Measurements from ENCODE around the gene COMT.

The COMT gene

DNA sequence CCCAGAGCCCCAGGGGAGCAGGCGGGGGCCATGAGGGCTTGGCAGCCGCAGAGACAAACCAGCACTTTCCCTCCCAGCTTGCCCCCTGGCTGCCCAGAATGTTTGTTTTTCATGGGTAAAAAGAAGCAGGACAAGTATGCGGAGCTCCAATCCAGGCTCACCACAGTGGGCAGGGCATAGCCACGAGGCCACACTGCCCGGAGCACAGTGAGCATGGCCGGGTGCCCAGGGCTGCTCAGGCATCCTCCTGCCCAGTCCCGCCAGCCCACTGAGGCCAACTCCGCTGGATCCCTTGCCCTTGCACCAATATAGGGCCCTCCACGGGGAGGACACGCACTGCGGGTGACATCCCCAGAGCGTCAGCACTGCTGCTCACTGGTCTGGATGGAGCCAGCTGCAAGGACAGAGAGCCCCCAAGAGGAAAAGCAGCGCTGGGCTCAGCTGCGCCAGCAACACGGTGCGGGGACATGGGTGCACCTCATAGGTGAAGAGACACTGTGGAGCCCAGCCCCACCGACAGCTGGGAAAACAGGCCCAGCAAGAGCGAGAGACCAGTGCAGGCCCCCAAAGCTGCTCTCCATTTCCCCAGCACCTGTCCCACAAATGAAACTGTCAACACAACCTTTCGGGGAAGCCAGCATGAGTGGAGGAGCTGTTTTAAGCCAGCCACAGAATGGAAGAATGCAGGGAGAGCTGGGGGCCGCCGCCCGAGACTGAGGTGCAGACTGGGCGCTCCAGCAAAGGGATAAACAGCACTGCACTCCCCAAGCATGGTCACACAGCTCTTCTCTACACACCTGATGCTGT, 50.3 kb downstream of the COMT start:
- TF ChIP-seq, protein P1, sequence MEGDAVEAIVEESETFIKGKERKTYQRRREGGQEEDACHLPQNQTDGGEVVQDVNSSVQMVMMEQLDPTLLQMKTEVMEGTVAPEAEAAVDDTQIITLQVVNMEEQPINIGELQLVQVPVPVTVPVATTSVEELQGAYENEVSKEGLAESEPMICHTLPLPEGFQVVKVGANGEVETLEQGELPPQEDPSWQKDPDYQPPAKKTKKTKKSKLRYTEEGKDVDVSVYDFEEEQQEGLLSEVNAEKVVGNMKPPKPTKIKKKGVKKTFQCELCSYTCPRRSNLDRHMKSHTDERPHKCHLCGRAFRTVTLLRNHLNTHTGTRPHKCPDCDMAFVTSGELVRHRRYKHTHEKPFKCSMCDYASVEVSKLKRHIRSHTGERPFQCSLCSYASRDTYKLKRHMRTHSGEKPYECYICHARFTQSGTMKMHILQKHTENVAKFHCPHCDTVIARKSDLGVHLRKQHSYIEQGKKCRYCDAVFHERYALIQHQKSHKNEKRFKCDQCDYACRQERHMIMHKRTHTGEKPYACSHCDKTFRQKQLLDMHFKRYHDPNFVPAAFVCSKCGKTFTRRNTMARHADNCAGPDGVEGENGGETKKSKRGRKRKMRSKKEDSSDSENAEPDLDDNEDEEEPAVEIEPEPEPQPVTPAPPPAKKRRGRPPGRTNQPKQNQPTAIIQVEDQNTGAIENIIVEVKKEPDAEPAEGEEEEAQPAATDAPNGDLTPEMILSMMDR (IDR thresholded peaks at IDR 0.05; ENCODE audit: low read depth, low read length, missing control alignments): no peak
- no peak overlapping the region for H3K4me3 ChIP-seq (ENCODE audit: low read depth, low read length)
- no peak for DNase-seq (ENCODE audit: low read depth)

DNA sequence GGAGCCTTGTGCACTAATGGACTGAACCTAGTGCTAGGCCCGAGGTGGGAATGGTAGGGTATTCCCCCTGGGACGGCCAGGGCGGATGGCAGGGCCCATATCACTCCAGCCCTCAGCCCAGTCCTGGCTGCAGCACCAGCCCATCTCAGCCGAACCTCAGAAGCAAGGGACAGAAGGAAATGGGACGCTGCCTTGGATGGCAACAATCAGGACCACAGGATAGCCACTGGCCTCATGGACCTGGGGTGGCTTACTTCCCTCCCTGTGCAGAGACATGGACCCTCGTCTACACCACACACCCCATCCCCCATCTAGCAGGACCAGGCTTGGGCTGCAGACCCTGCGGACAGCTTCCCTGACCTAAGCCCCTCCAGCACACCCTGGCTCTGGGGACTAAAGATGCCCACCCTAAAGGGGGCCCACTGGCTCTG, 50.9 kb downstream of the COMT start:
- no peak for DNase-seq (ENCODE audit: low read depth)
- TF ChIP-seq, protein P1 (IDR thresholded peaks at IDR 0.05; ENCODE audit: low read depth, low read length, missing control alignments): no peak
- no peak overlapping the region for H3K4me3 ChIP-seq (ENCODE audit: low read depth, low read length)

DNA sequence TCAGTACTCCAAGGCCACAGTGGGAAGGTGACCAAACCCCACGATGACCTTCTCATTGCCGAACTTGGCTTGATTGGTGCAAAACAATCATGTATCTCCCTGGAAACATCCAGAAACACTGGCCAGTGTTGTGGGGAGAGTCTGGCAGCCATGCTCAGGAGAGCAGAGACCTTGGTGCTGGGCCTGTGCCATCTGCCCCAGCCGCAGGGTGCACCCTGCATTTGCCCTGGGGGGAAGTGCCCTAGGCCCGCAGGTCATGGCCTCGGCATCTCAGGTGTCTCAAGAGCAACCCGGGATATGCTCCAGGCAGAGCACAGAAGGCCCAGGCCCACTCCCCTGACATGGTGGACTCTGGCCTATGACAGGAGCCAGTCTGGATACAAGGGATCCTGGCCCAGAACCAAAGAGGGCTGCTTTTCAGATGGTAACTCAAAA, 51.4 kb downstream of the COMT start:
- DNase-seq (ENCODE audit: low read depth): no peak
- no peak overlapping the region for H3K4me3 ChIP-seq (ENCODE audit: low read depth, low read length)
- TF ChIP-seq, protein P1 (IDR thresholded peaks at IDR 0.05; ENCODE audit: low read depth, low read length, missing control alignments): no peak

DNA sequence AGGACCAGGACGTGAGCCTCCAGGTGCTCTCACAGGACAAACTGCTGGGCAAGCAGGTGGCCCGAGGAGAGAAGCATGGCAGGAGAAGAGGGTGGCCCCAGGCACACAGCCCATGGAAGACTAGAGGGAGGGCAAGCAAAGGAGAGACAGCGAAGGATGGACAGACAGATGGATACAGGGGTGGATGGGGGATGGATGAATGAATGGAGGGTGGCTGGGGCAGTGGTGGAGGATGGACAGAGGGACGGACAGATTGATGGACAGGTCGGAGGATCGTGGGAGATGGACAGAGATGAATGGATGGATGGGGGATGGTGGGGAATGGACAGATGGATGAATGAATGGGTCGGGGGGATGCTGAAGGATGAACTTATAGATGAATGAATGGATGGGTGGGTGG, 52.4 kb downstream of the COMT start:
- TF ChIP-seq, protein P1 (IDR thresholded peaks at IDR 0.05; ENCODE audit: low read depth, low read length, missing control alignments): no peak
- no peak for DNase-seq (ENCODE audit: low read depth)
- H3K4me3 ChIP-seq (ENCODE audit: low read depth, low read length): no peak overlapping the region

DNA sequence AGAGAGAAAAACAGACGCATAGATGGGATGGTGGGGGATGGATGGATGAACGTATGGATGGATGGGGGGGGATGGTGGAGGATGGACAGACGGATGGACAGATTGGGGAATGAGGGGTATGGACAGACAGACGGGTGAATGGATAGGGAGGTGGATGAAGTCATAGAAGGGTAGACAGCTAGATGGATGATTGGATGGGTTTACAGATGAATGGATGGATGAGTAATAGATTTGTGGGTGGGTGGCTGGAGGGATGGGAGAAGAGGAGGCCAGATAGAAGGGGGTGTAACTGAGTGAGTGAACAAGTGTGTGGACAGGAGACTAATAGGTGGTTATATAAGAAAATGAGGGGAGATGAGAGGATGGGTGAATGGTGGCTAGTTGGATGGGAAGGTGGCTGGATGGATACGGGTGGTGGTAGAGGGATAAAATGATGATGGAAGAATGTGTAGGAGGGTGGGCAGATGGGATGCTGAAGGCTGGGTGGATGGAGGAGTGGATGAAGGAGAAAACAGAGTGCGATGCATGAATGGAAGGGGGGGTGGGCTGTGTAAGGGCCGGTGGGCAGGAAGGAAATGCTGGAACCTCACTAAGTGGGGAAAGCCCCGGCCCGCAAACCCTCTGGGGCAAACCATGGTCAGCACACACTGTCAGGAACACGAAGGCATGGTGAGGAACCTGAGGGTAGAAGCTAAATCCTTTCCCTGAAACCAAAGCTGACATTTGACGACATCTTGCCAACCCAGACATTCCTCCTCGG, 53.5 kb downstream of the COMT start:
- no peak for DNase-seq (ENCODE audit: low read depth)
- TF ChIP-seq, protein P1 (IDR thresholded peaks at IDR 0.05; ENCODE audit: low read depth, low read length, missing control alignments): no peak
- no peak overlapping the region for H3K4me3 ChIP-seq (ENCODE audit: low read depth, low read length)

DNA sequence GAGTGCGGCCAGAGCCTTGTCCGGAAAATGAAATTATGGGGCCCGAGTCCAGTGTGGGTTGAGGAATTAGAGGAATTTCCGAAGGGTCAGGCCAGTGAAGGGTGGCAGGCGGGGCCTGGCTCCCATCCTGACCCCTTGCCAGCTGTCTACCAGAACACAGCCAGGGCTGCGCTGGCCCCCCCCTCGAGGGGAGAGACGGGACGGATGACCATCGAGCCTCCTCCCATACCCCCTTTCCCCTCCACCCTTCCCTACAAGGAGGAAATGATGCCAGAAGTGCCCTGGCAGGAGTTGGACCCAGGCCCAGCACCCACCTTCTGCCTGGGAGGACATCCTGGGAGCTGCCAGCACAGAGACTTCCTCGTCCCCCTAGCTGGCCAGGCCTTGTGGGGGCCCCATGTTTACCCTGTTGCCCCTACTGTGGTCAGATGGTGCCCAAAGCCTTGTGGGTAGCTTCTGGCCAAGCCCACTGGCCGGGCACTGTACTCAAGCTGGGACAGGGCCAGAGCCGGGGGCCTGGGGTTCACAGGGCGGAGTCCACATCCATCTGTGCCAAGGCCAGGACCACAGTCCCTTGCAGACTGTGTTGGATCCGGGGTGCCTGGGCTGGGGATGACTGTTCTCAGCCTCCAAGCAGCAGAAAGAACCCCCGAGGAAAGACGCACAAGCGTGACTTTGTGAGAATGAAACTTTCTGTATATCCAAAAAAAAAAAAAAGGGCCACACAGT, 54.2 kb downstream of the COMT start:
- no peak overlapping the region for H3K4me3 ChIP-seq (ENCODE audit: low read depth, low read length)
- DNase-seq (ENCODE audit: low read depth): no peak
- TF ChIP-seq, protein P1 (IDR thresholded peaks at IDR 0.05; ENCODE audit: low read depth, low read length, missing control alignments): no peak
